Astrocyte of the cerebellum (primary cell): ENCODE measurements around the gene PCDHA1.
"Not testable (repeated sequence)": the region's sequence is repeated elsewhere in the genome, so short reads cannot be mapped to it uniquely, and the experiment has no call there.

Source experiments
- DNase-seq: peaks from one replicate; pipeline ENCODE4 v3.0.0-alpha.2; 2011; ENCODE audit warnings: low read depth
- H3K4me3 ChIP-seq: 2 replicates; pipeline ENCODE4 v1.5.1; 2011; ENCODE audit warnings: mild to moderate bottlenecking, low read depth, low read length, moderate library complexity
- in situ Hi-C: cut with HindIII; loops from 2 replicates; pipeline ENCODE4 v1.10.0; 2017; ENCODE audit warnings: low sequenced_read_pairs
- TF ChIP-seq, protein P1 (sequence below): IDR thresholded peaks from 2 replicates; pipeline ENCODE4 v1.5.1; 2012; ENCODE audit warnings: low read length, low read depth, moderate library complexity, mild to moderate bottlenecking; ENCODE audit errors: missing control alignments

PCDHA1 gene

DNA sequence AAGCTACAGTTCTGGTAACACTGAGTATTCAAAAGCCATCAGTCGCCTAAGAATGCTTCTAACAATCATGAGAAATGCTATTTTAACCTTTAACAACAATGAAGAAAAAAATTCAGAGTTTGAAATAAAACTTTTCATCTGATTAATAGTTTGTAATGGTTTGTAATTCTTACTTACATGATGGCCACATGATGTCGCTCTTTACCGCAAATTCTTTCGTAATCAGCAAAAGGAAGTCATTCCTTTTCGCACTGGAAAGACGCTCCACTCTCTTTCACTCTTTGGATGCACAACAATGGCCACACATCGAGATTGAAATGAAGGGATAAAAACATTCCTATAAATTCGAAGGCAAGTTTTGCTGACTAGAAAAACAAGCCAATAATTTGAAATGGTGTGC, 48.1 kb downstream of the PCDHA1 start, which contains the start of gene PCDHA7:
Gene PCDHA7, plus strand, starts transcription at position 277 of the 400 bp plus-strand sequence. Its CDS starts 115 bp downstream, at position 392.
- no peak within 1 kb of the TSS for H3K4me3 ChIP-seq
- DNase-seq, result no peak

DNA sequence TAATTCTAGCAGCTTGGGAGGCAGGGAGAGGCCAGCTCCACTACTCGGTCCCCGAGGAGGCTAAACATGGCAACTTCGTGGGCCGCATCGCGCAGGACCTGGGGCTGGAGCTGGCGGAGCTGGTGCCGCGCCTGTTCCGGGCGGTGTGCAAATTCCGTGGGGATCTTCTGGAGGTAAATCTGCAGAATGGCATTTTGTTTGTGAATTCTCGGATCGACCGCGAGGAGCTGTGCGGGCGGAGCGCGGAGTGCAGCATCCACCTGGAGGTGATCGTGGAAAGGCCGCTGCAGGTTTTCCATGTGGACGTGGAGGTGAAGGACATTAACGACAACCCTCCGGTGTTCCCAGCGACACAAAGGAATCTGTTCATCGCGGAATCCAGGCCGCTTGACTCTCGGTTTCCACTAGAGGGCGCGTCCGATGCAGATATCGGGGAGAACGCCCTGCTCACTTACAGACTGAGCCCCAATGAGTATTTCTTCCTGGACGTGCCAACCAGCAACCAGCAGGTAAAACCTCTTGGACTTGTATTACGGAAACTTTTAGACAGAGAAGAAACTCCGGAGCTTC, 48.6 kb downstream of the PCDHA1 start:
- H3K4me3 ChIP-seq, DNase-seq, in situ Hi-C loops: not testable (repeated sequence)

More for the DNA sequence above, 48.1 kb downstream of the PCDHA1 start, which contains the start of gene PCDHA7:
- TF ChIP-seq, protein P1, sequence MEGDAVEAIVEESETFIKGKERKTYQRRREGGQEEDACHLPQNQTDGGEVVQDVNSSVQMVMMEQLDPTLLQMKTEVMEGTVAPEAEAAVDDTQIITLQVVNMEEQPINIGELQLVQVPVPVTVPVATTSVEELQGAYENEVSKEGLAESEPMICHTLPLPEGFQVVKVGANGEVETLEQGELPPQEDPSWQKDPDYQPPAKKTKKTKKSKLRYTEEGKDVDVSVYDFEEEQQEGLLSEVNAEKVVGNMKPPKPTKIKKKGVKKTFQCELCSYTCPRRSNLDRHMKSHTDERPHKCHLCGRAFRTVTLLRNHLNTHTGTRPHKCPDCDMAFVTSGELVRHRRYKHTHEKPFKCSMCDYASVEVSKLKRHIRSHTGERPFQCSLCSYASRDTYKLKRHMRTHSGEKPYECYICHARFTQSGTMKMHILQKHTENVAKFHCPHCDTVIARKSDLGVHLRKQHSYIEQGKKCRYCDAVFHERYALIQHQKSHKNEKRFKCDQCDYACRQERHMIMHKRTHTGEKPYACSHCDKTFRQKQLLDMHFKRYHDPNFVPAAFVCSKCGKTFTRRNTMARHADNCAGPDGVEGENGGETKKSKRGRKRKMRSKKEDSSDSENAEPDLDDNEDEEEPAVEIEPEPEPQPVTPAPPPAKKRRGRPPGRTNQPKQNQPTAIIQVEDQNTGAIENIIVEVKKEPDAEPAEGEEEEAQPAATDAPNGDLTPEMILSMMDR, result no peak
- in situ Hi-C loops, result no loop called here

DNA sequence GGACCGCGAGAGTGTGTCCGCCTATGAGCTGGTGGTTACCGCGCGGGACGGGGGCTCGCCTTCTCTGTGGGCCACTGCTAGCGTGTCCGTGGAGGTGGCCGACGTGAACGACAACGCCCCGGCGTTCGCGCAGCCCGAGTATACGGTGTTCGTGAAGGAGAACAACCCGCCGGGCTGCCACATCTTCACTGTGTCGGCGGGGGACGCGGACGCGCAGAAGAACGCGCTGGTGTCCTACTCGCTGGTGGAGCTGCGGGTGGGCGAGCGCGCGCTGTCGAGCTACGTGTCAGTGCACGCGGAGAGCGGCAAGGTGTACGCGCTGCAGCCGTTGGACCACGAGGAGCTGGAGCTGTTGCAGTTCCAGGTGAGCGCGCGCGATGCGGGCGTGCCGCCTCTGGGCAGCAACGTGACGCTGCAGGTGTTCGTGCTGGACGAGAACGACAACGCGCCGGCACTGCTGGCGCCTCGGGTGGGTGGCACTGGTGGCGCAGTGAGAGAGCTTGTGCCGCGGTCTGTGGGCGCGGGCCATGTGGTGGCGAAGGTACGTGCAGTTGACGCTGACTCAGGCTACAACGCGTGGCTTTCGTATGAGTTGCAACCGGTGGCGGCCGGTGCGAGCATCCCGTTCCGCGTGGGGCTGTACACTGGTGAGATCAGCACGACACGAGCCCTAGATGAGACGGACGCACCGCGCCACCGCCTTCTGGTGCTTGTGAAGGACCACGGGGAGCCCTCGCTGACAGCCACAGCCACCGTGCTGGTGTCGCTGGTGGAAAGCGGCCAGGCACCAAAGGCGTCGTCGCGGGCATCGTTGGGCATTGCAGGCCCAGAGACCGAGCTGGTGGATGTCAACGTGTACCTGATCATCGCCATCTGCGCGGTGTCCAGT, 49.9 kb downstream of the PCDHA1 start:
- H3K4me3 ChIP-seq, result no peak overlapping the region
- TF ChIP-seq, protein P1, result no peak
- in situ Hi-C loops, result no loop called here
- DNase-seq, result no peak

DNA sequence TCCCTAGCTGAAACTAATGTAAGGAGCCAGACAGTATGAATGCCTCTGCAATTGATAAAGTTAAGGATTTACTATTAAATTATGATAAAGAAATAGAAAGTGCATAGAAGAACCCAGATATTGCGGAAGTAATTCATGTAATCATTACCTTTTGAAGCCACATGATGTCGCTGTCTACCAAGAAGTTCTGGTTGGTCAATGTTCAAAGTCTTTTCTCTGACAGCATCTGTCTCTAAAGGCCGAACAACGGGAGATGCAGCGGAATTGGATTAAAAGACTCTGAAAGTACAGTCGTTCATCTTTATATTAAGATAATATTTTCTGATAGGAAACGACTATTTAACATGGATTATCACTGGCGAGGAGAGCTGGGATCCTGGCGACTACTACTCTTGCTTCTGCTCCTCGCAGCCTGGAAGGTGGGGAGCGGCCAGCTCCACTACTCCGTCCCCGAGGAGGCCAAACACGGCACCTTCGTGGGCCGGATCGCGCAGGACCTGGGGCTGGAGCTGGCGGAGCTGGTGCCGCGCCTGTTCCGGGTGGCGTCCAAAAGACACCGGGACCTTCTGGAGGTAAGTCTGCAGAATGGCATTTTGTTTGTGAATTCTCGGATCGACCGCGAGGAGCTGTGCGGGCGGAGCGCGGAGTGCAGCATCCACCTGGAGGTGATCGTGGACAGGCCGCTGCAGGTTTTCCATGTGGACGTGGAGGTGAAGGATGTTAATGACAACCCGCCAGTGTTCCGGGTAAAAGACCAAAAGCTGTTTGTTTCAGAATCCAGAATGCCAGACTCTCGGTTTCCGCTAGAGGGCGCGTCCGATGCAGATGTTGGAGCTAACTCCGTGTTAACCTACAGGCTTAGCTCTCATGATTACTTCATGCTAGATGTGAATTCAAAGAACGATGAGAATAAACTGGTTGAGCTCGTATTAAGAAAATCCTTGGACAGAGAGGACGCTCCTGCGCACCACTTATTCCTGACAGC, 55.3 kb downstream of the PCDHA1 start, which contains the start of gene PCDHA8:
Gene PCDHA8, plus strand, starts transcription at position 210 of the 985 bp plus-strand sequence. Its CDS starts 135 bp downstream, at position 345.
- in situ Hi-C loops, result no loop called here
- no peak for DNase-seq
- TF ChIP-seq, protein P1, result no peak
- no peak within 1 kb of the TSS for H3K4me3 ChIP-seq

DNA sequence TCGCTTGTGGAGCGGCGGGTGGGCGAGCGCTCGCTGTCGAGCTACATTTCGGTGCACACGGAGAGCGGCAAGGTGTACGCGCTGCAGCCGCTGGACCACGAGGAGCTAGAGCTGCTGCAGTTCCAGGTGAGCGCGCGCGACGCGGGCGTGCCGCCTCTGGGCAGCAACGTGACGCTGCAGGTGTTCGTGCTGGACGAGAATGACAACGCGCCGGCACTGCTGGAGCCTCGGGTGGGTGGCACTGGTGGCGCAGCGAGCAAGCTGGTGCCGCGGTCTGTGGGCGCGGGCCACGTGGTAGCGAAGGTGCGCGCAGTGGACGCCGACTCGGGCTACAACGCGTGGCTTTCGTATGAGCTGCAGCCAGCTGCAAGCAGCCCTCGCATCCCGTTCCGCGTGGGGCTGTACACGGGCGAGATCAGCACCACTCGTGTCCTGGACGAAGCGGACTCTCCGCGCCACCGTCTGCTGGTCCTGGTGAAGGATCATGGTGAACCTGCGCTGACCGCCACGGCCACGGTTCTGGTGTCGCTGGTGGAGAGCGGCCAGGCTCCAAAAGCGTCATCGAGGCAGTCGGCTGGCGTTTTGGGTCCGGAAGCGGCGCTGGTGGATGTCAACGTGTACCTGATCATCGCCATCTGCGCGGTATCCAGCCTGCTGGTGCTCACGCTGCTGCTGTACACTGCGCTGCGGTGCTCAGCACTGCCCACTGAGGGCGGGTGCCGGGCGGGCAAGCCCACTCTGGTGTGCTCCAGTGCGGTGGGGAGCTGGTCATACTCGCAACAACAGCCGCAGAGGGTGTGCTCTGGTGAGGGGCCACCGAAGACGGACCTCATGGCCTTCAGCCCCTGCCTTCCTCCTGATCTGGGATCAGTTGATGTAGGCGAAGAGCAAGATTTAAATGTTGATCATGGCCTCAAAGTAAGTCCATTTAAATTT, 57.1 kb downstream of the PCDHA1 start:
- no peak overlapping the region for H3K4me3 ChIP-seq
- TF ChIP-seq, protein P1, result no peak
- no peak for DNase-seq
- in situ Hi-C loops, result no loop called here

DNA sequence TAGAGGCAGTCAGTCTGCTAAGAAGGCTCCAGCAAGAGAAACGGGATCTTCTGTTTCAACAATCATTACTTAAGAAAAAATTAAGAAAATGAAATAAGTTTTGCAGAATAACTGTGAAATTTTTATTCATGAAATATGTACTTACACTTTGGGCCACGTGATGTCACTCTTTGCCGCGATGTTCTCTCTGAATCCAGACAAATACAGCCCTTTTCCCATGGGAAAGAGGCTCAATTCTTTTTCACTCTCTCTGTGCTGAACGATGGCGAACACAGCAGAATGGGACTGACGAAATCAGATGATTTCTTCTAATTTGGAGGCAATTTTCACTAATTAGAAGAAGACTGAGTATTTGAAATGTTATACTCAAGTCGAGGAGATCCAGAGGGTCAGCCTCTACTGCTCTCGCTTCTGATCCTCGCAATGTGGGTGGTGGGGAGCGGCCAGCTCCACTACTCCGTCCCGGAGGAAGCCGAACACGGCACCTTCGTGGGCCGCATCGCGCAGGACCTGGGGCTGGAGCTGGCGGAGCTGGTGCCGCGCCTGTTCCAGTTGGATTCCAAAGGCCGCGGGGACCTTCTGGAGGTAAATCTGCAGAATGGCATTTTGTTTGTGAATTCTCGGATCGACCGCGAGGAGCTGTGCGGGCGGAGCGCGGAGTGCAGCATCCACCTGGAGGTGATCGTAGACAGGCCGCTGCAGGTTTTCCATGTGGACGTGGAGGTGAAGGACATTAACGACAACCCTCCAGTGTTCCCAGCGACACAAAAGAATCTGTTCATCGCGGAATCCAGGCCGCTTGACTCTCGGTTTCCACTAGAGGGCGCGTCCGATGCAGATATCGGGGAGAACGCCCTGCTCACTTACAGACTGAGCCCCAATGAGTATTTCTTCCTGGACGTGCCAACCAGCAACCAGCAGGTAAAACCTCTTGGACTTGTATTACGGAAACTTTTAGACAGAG, 62.5 kb downstream of the PCDHA1 start, which contains the start of gene PCDHA9:
Gene PCDHA9, plus strand, starts transcription at position 244 of the 964 bp plus-strand sequence. Its CDS starts 114 bp downstream, at position 358.
- H3K4me3 ChIP-seq, DNase-seq, in situ Hi-C loops: not testable (repeated sequence)

DNA sequence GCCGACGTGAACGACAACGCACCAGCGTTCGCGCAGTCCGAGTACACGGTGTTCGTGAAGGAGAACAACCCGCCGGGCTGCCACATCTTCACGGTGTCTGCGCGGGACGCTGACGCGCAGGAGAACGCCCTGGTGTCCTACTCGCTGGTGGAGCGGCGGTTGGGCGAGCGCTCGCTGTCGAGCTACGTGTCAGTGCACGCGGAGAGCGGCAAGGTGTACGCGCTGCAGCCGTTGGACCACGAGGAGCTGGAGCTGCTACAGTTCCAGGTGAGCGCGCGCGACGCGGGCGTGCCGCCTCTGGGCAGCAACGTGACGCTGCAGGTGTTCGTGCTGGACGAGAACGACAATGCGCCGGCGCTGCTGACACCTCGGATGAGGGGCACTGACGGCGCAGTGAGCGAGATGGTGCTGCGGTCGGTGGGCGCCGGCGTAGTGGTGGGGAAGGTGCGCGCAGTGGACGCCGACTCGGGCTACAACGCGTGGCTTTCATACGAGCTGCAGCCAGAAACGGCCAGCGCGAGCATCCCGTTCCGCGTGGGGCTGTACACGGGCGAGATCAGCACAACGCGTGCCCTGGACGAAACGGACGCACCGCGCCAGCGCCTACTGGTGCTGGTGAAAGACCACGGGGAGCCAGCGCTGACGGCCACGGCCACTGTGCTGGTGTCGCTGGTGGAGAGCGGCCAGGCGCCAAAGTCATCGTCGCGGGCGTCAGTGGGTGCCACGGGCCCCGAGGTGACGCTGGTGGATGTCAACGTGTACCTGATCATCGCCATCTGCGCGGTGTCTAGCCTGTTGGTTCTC, 64.1 kb downstream of the PCDHA1 start:
- DNase-seq, in situ Hi-C loops, H3K4me3 ChIP-seq: not testable (repeated sequence)
